ENCODE measurements around the gene GGCT.
"Not testable (repeated sequence)": the region's sequence is repeated elsewhere in the genome, so short reads cannot be mapped to it uniquely, and the experiment has no call there.

Gene GGCT

GRCh38 chr7:30515761-30516160 lies 11.1 kb upstream of the GGCT start:
- no peak for DNase-seq (ENCODE audit: low spot score)

- no peak for DNase-seq (ENCODE audit: low spot score)
These were observed 10.1 kb upstream of the GGCT start for GRCh38 chr7:30514776-30515175.

- DNase-seq (ENCODE audit: low spot score), result no peak
These were observed 9.5 kb upstream of the GGCT start for GRCh38 chr7:30514177-30514576.

GRCh38 chr7:30513762-30514161 lies 9.1 kb upstream of the GGCT start:
- no peak for DNase-seq (ENCODE audit: low spot score)

GRCh38 chr7:30511973-30512662 lies 7.5 kb upstream of the GGCT start:
- DNase-seq (ENCODE audit: low spot score), result no peak

GRCh38 chr7:30511494-30511893 lies 6.9 kb upstream of the GGCT start:
- no peak for DNase-seq (ENCODE audit: low spot score)

GRCh38 chr7:30510124-30511075 lies 5.8 kb upstream of the GGCT start:
- DNase-seq (ENCODE audit: low spot score), result no peak

GRCh38 chr7:30509171-30509857 lies 4.7 kb upstream of the GGCT start:
- not testable (repeated sequence) for DNase-seq (ENCODE audit: low spot score)

- DNase-seq (ENCODE audit: low spot score), result not testable (repeated sequence)
These were observed 2.8 kb upstream of the GGCT start for GRCh38 chr7:30507346-30507900.

GRCh38 chr7:30505174-30505697 lies 607 bp upstream of the GGCT start:
- DNase-seq (ENCODE audit: low spot score), result no peak

- DNase-seq (ENCODE audit: low spot score), result no peak
These were observed 1.1 kb downstream of the GGCT start for GRCh38 chr7:30503274-30504212.

GRCh38 chr7:30502470-30503251 lies 2.0 kb downstream of the GGCT start:
- no peak for DNase-seq (ENCODE audit: low spot score)

GRCh38 chr7:30501264-30501663 lies 3.4 kb downstream of the GGCT start:
- no peak for DNase-seq (ENCODE audit: low spot score)

GRCh38 chr7:30493228-30493627 lies 11.4 kb downstream of the GGCT start:
- no peak for DNase-seq (ENCODE audit: low spot score)

- no peak for DNase-seq (ENCODE audit: low spot score)
These were observed 13.2 kb downstream of the GGCT start for GRCh38 chr7:30491417-30491816.

GRCh38 chr7:30487371-30487770 lies 17.3 kb downstream of the GGCT start:
- DNase-seq (ENCODE audit: low spot score), result no peak

- DNase-seq (ENCODE audit: low spot score), result no peak
These were observed 19.0 kb downstream of the GGCT start for GRCh38 chr7:30485667-30486066.

- DNase-seq (ENCODE audit: low spot score), result not testable (repeated sequence)
These were observed 23.2 kb downstream of the GGCT start for GRCh38 chr7:30481416-30481815.

GRCh38 chr7:30479202-30480120 lies 25.2 kb downstream of the GGCT start:
- DNase-seq (ENCODE audit: low spot score), result no peak
